HuH-7.5 (cell line): ENCODE measurements around the gene DHX16.

Source experiments
- DNase-seq: peaks from one replicate; pipeline ENCODE4 v3.0.0; 2011; ENCODE audit warnings: low spot score

Gene DHX16

GRCh38 chr6:30691208-30691847 is 18.5 kb upstream of the DHX16 start:
- DNase-seq: no peak

- DNase-seq: peak; percentile 68
Measured at GRCh38 chr6:30690403-30691207, 17.8 kb upstream of the DHX16 start, which contains the start of gene NRM. Gene NRM (minus strand): TSS chr6:30690984. CDS start chr6:30690974, 10 bp downstream.

DNA sequence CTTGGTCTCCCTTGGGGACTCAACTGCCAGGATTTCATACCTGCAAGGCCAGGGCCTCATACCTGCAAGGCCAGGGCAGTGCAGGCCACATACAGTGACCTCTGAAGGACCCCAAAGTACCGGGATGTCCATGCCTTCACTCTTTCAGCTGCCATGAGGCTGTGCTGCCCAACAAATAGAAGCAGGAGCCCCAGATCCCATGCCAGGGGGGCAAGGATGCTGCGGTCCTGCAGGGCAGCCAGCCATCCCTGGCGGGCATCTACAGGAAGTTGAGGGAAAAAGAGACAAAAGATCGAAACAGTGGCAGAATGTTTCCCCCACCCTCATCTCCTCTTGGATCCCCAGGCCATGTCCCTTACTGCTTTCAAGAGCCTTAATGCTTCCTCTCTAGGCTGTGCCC is 17.2 kb upstream of the DHX16 start:
- no peak for DNase-seq

DNA sequence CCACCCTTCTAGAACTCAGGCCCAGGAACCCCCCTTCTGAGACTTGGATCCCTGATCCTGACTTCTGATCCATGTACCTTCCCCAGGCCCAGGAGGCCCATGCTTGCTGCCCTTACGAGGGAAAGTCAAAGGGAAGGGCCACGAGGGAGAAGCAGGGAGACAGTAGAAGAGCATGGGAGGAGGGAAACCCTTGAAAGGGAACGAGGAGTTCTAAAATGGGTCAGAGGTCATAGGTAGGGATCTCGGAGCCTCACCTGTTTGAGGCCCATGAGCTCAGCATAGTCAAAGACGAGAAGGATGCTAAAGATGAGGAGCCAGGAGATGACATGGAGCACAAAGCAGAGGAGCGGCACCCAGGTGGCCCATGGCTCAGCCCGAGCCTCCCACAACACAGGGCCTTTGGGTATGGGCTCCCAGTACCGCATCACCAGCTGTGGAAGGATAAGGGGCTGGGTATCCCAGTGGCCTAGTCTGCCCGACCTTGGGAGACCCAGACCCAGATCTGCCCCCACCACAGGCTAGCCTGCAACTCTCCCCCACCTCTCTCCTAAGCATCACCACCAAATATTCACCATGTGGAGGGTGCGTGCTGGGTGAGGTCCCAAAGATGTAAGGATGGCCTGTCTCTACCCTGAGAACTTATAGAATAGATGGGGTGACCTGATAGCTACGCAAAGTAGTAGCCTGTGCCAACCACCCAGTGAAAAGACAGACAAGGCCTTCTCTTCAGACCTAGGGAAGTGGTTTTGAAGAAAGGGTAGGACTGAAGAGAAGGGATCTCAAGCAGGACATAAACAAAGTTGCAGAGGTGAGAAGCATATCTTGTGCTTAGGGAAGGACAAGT is 16.4 kb upstream of the DHX16 start:
- no peak for DNase-seq

- no peak for DNase-seq
Measured at GRCh38 chr6:30688569-30688968, 15.8 kb upstream of the DHX16 start.

DNA sequence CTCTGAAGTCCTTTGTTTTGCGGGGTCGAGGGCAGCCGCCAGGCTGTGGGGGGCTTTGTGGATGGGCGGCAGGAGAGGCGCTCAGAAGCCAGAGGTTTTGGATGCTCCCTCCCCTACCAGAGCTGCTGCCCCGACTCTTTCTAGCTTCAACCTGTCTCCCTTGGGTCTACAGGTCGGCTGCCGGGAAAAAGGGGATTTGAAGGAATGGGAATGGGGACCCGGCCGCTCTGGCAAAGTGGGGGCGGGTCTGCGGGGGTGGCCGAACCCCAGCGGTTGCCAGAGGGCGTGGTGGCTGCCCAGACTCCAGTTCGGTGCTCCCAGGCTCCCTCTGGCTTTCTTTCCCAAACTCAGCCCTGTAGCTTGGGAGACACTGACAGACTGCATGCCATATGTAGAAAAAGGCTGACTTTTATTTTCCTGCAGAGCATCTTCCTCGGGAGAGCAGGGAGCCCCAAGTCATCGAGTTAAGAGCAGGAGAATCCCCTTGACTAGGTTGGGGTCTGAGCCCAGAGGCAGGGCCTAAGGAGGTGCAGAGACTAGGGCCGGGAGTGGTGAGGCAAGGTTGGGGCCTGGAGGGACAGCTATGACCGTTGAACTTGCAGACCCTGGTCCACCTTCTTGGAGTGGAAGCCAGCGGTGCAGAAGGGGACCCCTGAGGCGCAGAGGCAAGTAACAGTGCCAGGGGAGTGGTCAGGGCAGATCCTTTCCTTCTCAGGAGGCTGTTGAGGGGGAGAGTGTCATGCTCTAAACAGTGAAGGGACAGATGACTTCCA is 15.0 kb upstream of the DHX16 start:
- DNase-seq: no peak

GRCh38 chr6:30686908-30687658 is 14.3 kb upstream of the DHX16 start:
- DNase-seq: peak; percentile 46

DNA sequence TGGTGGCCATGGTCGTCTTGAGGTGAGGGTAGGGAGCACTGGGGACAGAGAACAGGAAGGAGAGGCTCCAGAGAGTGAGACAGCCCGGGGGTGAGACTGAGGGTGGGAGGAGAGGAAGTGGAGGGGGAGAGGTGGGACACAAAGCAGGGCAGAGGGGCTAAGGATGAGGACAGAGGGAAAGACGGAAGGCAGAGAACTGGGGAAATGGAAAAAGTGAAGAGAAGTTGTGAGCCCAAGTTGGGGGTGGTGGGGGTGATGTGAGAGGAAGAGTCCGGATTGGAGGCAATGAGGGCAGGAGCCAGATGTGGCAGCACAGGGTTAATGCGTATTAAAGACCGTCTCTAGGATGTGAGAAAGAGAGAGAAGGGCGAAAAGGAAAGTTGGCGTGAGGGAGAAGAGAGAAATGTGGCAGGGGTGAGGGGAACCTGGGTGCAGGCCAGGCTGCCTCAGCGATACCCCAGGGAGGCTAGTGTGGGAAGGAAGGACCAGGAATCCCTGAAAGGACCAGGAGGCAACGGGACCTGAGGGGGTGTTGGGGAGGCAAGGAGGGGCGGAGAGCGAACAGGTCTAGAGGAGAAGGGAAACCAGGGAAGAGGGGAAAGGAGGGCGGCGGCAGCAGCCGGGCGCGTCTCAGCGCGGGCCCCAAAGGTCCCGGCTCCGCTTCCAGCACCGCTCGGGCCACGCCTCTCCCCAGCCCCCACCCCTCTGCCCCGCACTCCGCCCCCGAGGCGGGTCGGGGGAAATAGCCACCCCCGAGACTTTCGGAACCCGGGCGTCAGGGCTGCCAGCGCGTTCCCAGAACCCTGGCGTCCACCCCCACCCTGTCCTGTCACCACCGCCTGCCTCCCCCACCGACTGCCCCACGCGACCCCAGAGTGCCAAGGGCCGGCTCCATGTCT is 13.5 kb upstream of the DHX16 start, which contains the start of gene PPP1R18:
TSS of gene PPP1R18 (minus strand) at position 637 of the 899 bp plus-strand sequence. CDS start at position 10, 627 bp downstream.
- DNase-seq: peak; percentile 54

- no peak for DNase-seq
Measured at GRCh38 chr6:30685157-30686008, 12.6 kb upstream of the DHX16 start.

- DNase-seq: no peak
Measured at GRCh38 chr6:30684386-30685156, 11.8 kb upstream of the DHX16 start.

DNA sequence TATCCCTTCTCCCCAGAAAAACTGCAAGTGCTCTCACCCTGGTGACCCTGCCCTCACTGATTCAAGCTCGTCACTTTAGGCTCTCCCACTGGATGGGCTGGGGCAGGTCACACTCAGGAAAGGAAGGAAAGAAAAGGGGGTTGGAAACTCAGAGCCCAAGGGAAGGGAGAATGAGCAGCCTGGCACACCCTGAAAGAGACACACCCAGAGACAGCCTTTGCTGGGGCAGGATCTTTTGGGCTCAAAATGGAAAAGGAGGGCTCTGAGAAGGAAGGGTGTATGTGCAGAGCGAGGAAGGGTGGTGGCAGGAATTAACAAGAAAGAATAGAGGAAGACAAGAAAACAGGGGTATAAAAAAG is 11.2 kb upstream of the DHX16 start:
- no peak for DNase-seq

DNA sequence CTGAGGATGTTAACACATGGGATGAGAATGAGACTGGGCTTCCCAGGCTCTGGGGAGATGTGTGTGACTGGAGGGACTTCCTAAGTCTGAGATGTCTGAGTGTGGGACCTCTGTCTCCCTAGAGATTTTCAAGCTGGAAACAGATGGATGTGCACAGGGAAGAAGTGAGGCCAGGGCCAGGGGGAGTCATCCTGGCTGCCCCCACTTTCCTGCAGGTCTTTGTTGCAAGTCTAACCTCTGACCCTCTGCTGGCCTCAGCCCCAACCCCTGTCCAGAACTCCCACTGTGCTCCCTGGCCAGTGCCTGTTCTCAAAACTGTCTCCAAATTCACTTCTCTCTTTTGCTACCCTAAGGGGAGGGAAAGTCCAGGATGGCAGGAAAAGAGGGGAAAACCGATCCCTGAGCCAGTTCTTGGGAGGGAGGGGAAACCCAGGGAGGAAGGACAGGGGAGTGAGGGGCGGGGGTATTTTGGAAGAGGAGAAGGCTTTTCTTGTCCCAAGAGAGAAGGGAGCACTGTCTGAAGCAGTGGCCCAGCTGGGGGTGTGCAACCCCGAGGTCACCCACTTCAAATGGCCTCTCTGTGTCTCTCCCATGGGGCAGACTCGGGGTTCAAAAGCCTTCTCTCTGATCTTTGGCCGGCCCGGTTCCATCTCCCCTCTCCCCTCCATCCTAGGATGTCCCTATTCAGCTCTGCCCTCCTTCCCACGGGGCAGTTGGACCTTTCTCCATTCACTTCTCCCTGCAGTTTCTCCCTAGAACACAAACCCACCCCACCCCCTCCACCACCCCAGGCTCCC is 10.6 kb upstream of the DHX16 start:
- no peak for DNase-seq

DNA sequence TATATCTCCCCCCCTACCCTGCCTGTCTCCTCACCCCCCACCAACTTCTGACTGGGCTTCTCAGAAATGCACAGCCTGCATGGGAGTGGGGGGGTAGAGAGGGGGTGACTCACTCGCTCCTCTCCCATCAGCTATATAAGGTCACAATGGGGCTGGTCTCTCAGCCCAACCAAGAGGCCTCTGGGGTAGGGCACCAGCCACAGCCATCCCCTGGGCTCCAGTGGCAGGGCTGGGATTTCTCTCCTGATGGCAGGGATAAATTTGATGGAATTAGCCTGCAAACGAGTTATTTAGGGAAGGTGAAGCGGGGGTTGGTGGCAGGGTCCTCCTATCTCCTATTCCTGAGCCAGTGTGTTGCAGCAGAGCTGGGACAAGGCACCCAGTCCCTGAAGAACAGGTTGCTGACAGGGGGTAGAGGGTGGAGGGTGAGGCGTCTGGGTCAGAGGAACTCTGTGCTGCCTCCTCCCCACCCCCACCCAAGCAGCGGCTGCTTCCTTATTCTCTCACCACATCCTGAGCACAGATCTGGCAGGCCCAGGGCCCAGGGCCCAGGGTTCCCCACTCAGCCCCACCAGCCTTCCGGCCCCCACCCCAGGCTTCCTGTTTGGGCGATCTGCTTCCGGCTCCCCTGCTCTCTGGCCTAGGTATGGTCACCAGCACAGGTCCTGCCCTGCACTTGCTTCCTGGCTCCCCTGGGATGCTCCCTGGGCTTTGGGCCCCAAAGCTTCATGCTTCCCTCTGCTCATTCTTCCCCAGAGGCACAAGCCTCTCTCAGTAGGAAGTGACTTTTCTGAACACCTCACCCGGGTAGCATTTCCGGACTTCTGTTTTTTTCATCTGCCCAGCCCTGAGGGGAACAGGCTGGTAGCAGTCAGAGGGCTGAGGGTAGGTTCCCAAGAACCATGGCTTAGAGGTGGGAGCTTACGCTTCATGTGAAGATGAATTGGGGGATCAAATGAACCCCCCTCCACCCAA is 9.6 kb upstream of the DHX16 start:
- no peak for DNase-seq

DNA sequence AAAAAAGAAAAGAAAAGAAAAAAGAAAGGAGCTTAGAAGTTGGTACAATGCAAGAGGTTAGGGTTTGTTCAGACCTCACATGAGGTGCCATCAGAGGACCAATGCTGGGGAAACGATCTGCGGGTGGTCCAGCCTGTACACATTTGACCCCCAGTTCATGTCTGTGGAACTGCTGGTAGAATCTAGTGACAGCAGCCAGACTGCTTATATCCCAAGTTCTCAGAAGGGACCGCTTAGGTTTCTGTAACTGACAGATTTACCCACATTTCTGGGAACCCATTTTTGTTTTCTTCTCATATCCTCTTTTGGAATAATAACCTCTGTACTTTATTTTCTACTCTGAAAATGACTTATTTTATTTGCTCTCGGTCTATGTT is 8.9 kb upstream of the DHX16 start:
- no peak for DNase-seq

- DNase-seq: no peak
Measured at GRCh38 chr6:30679765-30680535, 7.1 kb upstream of the DHX16 start.
